OCI-LY3 (cell line): Measurements from ENCODE around the gene PPP1R14B.

Experiments used
- EZH2phosphoT487 ChIP-seq: fragments of 200-600 bp; shearing (Covaris generic); IDR thresholded peaks from 2 replicates; pipeline ENCODE4 v1.6.1; 2018; ENCODE audit warnings: antibody characterized with exemption, mixed run types, low read depth
- TF ChIP-seq, protein P1 (sequence below): fragments of 200-600, 300-600 bp; sonication (generic); IDR thresholded peaks from 2 replicates; pipeline ENCODE4 v1.5.1; 2014; ENCODE audit warnings: antibody characterized with exemption, low read length, low read depth

- TF ChIP-seq, protein P1, sequence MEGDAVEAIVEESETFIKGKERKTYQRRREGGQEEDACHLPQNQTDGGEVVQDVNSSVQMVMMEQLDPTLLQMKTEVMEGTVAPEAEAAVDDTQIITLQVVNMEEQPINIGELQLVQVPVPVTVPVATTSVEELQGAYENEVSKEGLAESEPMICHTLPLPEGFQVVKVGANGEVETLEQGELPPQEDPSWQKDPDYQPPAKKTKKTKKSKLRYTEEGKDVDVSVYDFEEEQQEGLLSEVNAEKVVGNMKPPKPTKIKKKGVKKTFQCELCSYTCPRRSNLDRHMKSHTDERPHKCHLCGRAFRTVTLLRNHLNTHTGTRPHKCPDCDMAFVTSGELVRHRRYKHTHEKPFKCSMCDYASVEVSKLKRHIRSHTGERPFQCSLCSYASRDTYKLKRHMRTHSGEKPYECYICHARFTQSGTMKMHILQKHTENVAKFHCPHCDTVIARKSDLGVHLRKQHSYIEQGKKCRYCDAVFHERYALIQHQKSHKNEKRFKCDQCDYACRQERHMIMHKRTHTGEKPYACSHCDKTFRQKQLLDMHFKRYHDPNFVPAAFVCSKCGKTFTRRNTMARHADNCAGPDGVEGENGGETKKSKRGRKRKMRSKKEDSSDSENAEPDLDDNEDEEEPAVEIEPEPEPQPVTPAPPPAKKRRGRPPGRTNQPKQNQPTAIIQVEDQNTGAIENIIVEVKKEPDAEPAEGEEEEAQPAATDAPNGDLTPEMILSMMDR: no peak
- TF ChIP-seq EZH2phosphoT487: no peak
Measured at GRCh38 chr11:64232967-64233315, 13.8 kb downstream of the PPP1R14B start.
